ENCODE results near the gene AGT.

The AGT gene

DNA sequence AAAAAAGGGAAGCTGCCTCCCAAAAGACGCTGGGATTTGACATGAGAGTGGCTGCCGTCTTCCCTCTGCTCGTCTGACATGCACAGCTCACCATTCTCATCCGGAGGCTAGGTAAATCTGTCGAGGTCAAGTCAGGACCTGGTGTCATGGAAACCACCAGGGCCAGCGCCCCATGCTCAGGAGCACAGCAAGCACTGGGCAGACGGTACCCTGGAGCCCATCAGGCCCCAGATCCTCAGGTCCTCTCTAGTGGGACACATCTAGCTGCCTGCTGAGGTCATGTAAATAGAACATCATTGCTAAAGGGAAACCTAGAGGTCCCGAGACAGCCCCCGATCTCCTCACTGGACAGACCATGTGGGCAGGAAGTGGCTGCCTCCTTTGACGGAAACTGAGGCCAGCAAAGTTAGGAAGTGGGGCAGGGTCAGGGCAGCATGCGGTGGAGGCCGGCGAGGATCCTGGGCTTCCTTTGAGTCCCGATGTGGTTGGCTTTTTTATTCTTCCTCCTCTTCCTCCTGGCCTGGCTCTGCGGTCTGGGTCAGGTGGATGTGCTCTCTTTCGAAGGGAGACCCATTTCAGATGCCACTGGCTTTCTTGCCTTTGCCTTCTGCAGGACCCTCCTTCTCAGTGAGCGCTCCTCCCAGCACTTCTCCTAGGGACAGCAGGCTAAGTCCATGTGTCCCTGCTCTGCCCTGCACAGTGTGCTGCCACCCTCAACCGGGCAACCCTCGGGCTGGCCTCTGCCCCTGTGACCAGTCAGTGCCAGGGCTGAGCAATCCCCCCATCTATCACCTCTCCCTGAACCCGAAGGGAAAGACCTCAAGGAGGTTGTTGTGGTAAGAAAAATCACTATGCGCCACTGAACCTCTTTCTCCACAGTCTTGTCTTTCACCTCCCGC, 5.9 kb downstream of the AGT start:
- Histone ChIP-seq H3K4me1 (ENCODE audit: control insufficient read depth in 1 of 2, insufficient read depth in 2 of 2, low read length in 2 of 2) (peaks cover 10 to 12% of the 10 kb centered on the region in 2 donors), H3K27ac (ENCODE audit: low read depth, low read length) (no peak overlapping the region), H3K27me3 (ENCODE audit: control insufficient read depth in 1 of 2, insufficient read depth in 2 of 2, low read length in 2 of 2) (no peaks in the 10 kb centered on the region), H3K9me3 (ENCODE audit: control insufficient read depth in 1 of 2, low read length in 2 of 2) (no peaks in the 10 kb centered on the region), H3K36me3 (ENCODE audit: control insufficient read depth in 1 of 2, insufficient read depth in 2 of 2, low read length in 2 of 2) (no peaks in the 10 kb centered on the region), H3K4me3 (ENCODE audit: low read depth in 1 of 2, low read length in 2 of 2) (no peak overlapping the region), H3K9ac (ENCODE audit: low read depth in 1 of 2, low read length in 2 of 2) (no peak overlapping the region)

DNA sequence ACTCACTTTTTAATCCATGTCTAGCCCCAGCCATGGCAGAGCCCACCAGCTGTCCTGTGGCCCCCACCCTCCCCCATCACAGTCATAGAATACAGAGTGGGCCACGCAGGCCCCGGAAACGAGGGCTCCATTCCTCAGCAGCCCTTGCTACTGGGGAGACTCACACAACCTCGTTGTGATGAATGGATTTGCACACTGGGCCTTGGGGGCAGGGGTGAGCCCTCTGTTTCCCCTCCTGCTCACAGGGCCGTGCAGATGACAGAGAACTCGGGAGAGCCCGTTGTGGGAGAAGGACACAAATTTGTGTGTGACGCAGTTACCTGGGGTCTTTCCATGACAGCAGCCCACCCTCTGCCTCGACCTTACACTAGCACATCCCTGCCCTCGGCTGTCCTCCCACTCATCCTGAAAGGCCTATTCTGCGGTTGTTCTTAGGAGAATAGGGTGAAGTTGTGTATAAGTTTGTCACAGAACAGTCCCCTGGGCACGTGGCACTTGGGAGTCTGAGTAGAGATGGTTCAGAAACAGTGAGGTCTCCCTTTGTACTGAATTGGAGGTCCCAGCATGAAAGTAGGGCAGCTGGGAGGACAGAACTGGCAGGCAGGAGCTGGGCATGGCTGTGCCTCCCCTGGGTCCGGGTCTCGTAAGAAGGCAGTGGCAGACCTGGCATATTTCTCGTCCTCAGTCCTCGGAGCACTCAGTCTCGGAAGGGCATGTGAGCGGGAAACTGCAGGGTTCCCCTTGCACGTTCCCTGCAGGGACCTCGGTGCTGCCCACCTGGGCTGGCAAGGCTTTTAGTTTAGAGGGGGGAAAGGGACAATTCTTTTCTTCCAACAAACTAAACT, 6.8 kb downstream of the AGT start:
- H3K4me3 ChIP-seq (ENCODE audit: low read depth in 1 of 2, low read length in 2 of 2), result no peak overlapping the region

GRCh38 chr1:230706020-230706699, 7.8 kb downstream of the AGT start:
- H3K36me3 ChIP-seq (ENCODE audit: control insufficient read depth in 1 of 2, insufficient read depth in 2 of 2, low read length in 2 of 2), result no peaks in the 10 kb centered on the region
- no peak overlapping the region for H3K4me3 ChIP-seq (ENCODE audit: low read depth in 1 of 2, low read length in 2 of 2)
- H3K27ac ChIP-seq (ENCODE audit: low read depth, low read length), result no peak overlapping the region
- no peaks in the 10 kb centered on the region for H3K27me3 ChIP-seq (ENCODE audit: control insufficient read depth in 1 of 2, insufficient read depth in 2 of 2, low read length in 2 of 2)
- peaks cover 10 to 12% of the 10 kb centered on the region in 2 donors for H3K4me1 ChIP-seq (ENCODE audit: control insufficient read depth in 1 of 2, insufficient read depth in 2 of 2, low read length in 2 of 2)
- no peak overlapping the region for H3K9ac ChIP-seq (ENCODE audit: low read depth in 1 of 2, low read length in 2 of 2)
- H3K9me3 ChIP-seq (ENCODE audit: control insufficient read depth in 1 of 2, low read length in 2 of 2), result no peaks in the 10 kb centered on the region

More for the DNA sequence above, 6.8 kb downstream of the AGT start:
- H3K4me1 ChIP-seq (ENCODE audit: control insufficient read depth in 1 of 2, insufficient read depth in 2 of 2, low read length in 2 of 2), result peaks cover 10 to 12% of the 10 kb centered on the region in 2 donors
- no peaks in the 10 kb centered on the region for H3K9me3 ChIP-seq (ENCODE audit: control insufficient read depth in 1 of 2, low read length in 2 of 2)
- no peaks in the 10 kb centered on the region for H3K36me3 ChIP-seq (ENCODE audit: control insufficient read depth in 1 of 2, insufficient read depth in 2 of 2, low read length in 2 of 2)
- no peaks in the 10 kb centered on the region for H3K27me3 ChIP-seq (ENCODE audit: control insufficient read depth in 1 of 2, insufficient read depth in 2 of 2, low read length in 2 of 2)
- H3K27ac ChIP-seq (ENCODE audit: low read depth, low read length), result no peak overlapping the region
- H3K9ac ChIP-seq (ENCODE audit: low read depth in 1 of 2, low read length in 2 of 2), result no peak overlapping the region

- no peaks in the 10 kb centered on the region for H3K36me3 ChIP-seq (ENCODE audit: control insufficient read depth in 1 of 2, insufficient read depth in 2 of 2, low read length in 2 of 2)
Observed at GRCh38 chr1:230705289-230706019, 8.5 kb downstream of the AGT start.

GRCh38 chr1:230704830-230705229, 9.1 kb downstream of the AGT start:
- Histone ChIP-seq H3K9ac (ENCODE audit: low read depth in 1 of 2, low read length in 2 of 2) (no peak overlapping the region), H3K27ac (ENCODE audit: low read depth, low read length) (no peak overlapping the region), H3K9me3 (ENCODE audit: control insufficient read depth in 1 of 2, low read length in 2 of 2) (no peaks in the 10 kb centered on the region), H3K27me3 (ENCODE audit: control insufficient read depth in 1 of 2, insufficient read depth in 2 of 2, low read length in 2 of 2) (no peaks in the 10 kb centered on the region), H3K36me3 (ENCODE audit: control insufficient read depth in 1 of 2, insufficient read depth in 2 of 2, low read length in 2 of 2) (no peaks in the 10 kb centered on the region), H3K4me1 (ENCODE audit: control insufficient read depth in 1 of 2, insufficient read depth in 2 of 2, low read length in 2 of 2) (peaks cover 10 to 12% of the 10 kb centered on the region in 2 donors), H3K4me3 (ENCODE audit: low read depth in 1 of 2, low read length in 2 of 2) (no peak overlapping the region)

More at GRCh38 chr1:230705289-230706019, 8.5 kb downstream of the AGT start:
- H3K4me3 ChIP-seq (ENCODE audit: low read depth in 1 of 2, low read length in 2 of 2), result no peak overlapping the region
- no peak overlapping the region for H3K27ac ChIP-seq (ENCODE audit: low read depth, low read length)
- no peak overlapping the region for H3K9ac ChIP-seq (ENCODE audit: low read depth in 1 of 2, low read length in 2 of 2)
- H3K27me3 ChIP-seq (ENCODE audit: control insufficient read depth in 1 of 2, insufficient read depth in 2 of 2, low read length in 2 of 2), result no peaks in the 10 kb centered on the region
- peaks cover 10 to 12% of the 10 kb centered on the region in 2 donors for H3K4me1 ChIP-seq (ENCODE audit: control insufficient read depth in 1 of 2, insufficient read depth in 2 of 2, low read length in 2 of 2)
- no peaks in the 10 kb centered on the region for H3K9me3 ChIP-seq (ENCODE audit: control insufficient read depth in 1 of 2, low read length in 2 of 2)

DNA sequence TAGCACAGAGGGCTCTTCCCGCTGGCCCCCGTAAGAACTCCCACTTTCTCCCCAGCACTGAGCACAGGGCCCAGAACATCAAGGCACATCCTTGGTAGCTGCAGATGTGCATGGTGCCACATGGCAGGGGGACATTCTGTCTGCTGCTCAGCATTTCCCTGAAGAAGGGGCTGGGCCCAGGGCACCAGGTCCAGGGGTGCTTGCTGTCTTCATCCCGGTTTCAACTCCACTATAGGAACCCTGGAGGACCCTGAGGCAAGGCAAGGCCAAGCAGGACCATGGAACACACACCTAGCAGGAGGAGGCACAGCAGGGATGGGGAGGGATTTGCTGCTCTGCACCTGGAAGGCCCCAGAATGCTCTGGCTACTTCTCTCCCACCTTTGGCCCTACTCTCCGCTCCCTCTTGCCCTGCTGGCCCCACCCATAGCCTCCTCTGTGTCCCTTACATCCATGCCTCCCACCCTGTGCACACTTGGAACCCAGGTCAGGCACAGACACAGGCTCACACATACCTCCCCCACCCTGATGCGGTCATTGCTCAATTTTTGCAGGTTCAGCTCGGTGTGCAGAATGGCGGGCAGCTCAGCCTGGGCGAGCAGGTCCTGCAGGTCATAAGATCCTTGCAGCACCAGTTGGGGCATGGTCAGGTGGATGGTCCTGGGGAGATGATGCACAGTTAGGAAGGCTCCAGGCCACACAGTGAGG, 10.1 kb downstream of the AGT start:
- Histone ChIP-seq H3K36me3 (ENCODE audit: control insufficient read depth in 1 of 2, insufficient read depth in 2 of 2, low read length in 2 of 2) (no peaks in the 10 kb centered on the region), H3K4me3 (ENCODE audit: low read depth in 1 of 2, low read length in 2 of 2) (no peak overlapping the region), H3K4me1 (ENCODE audit: control insufficient read depth in 1 of 2, insufficient read depth in 2 of 2, low read length in 2 of 2) (peaks cover 7 to 9% of the 10 kb centered on the region in 2 donors), H3K27ac (ENCODE audit: low read depth, low read length) (no peak overlapping the region), H3K9ac (ENCODE audit: low read depth in 1 of 2, low read length in 2 of 2) (no peak overlapping the region), H3K27me3 (ENCODE audit: control insufficient read depth in 1 of 2, insufficient read depth in 2 of 2, low read length in 2 of 2) (no peaks in the 10 kb centered on the region), H3K9me3 (ENCODE audit: control insufficient read depth in 1 of 2, low read length in 2 of 2) (no peaks in the 10 kb centered on the region)

DNA sequence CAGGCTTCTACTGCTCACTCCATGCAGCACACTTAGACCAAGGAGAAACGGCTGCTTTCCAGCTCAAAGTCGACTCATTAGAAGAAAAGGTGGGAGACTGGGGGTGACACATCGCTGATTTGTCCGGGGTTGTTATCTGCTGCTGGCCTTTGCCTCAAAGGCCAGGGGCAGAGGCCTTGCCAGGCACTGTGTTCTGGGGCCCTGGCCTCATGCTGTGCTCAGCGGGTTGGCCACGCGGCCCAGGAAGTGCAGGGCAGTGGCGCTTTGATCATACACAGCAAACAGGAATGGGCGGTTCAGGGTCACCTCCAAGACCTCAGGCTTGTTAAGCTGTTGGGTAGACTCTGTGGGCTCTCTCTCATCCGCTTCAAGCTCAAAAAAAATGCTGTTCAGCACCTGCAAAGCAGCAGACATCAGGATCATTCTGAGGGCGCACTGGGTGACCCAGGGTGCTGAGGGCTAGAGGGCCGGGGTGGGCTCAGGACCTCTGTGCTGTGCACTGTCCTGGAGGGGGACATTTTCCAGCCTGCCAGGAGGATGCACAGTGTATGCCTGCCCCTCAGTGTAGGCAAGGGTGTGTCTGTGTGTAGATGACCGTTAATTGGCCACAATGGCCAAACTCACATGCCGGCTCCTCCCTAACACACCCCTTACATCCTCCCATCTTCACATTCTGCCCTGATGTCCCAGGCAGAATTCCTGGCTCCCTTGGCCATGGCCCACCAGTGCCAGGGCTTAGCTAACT, 10.8 kb downstream of the AGT start:
- no peak overlapping the region for H3K27ac ChIP-seq (ENCODE audit: low read depth, low read length)
- peaks cover 1 to 3% of the 10 kb centered on the region in 2 donors for H3K4me1 ChIP-seq (ENCODE audit: control insufficient read depth in 1 of 2, insufficient read depth in 2 of 2, low read length in 2 of 2)
- no peaks in the 10 kb centered on the region for H3K36me3 ChIP-seq (ENCODE audit: control insufficient read depth in 1 of 2, insufficient read depth in 2 of 2, low read length in 2 of 2)
- H3K9ac ChIP-seq (ENCODE audit: low read depth in 1 of 2, low read length in 2 of 2), result no peak overlapping the region
- no peaks in the 10 kb centered on the region for H3K27me3 ChIP-seq (ENCODE audit: control insufficient read depth in 1 of 2, insufficient read depth in 2 of 2, low read length in 2 of 2)
- no peak overlapping the region for H3K4me3 ChIP-seq (ENCODE audit: low read depth in 1 of 2, low read length in 2 of 2)
- H3K9me3 ChIP-seq (ENCODE audit: control insufficient read depth in 1 of 2, low read length in 2 of 2), result no peaks in the 10 kb centered on the region

GRCh38 chr1:230701895-230702768, 11.8 kb downstream of the AGT start:
- H3K9me3 ChIP-seq (ENCODE audit: control insufficient read depth in 1 of 2, low read length in 2 of 2), result no peaks in the 10 kb centered on the region
- H3K4me1 ChIP-seq (ENCODE audit: control insufficient read depth in 1 of 2, insufficient read depth in 2 of 2, low read length in 2 of 2), result no peaks in the 10 kb centered on the region
- H3K27ac ChIP-seq (ENCODE audit: low read depth, low read length), result no peak overlapping the region
- no peaks in the 10 kb centered on the region for H3K36me3 ChIP-seq (ENCODE audit: control insufficient read depth in 1 of 2, insufficient read depth in 2 of 2, low read length in 2 of 2)
- no peaks in the 10 kb centered on the region for H3K27me3 ChIP-seq (ENCODE audit: control insufficient read depth in 1 of 2, insufficient read depth in 2 of 2, low read length in 2 of 2)
- no peak overlapping the region for H3K4me3 ChIP-seq (ENCODE audit: low read depth in 1 of 2, low read length in 2 of 2)
- H3K9ac ChIP-seq (ENCODE audit: low read depth in 1 of 2, low read length in 2 of 2), result no peak overlapping the region

Measured in duodenal mucosa (tissue), 2 donors.